Fibroblast of the conjunctiva (primary cell): ENCODE results near the gene GPR78.
A peak's percentile ranks its signal among the peaks of the same experiment; 100 is the strongest.

ENCODE experiments used
- DNase-seq: peaks from one replicate; pipeline ENCODE4 v3.0.0-alpha.2; 2010; ENCODE audit warnings: low read depth

GPR78 gene, protein sequence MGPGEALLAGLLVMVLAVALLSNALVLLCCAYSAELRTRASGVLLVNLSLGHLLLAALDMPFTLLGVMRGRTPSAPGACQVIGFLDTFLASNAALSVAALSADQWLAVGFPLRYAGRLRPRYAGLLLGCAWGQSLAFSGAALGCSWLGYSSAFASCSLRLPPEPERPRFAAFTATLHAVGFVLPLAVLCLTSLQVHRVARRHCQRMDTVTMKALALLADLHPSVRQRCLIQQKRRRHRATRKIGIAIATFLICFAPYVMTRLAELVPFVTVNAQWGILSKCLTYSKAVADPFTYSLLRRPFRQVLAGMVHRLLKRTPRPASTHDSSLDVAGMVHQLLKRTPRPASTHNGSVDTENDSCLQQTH

DNA sequence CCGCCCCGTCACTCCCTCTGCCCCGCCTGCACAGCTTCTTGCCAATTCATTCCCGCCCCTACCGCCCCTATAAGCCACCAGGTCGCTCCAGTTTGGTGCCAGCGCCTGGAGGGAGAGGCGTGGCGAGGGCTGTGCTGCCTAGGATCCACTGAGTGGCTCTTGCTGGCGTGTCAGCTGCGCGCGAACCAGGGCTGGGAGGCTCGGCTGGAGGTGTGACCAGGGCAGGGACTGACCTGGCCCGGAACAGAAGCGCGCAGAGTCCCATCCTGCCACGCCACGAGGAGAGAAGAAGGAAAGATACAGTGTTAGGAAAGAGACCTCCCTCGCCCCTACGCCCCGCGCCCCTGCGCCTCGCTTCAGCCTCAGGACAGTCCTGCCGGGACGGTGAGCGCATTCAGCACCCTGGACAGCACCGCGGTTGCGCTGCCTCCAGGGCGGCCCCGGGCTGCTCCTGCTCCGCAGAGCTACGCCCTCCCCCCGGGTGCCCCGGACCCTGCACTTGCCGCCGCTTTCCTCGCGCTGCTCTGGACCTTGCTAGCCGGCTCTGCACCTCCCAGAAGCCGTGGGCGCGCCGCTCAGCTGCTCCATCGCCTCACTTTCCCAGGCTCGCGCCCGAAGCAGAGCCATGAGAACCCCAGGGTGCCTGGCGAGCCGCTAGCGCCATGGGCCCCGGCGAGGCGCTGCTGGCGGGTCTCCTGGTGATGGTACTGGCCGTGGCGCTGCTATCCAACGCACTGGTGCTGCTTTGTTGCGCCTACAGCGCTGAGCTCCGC, at the start of gene GPR78:
TSS of gene GPR78 (plus strand) at position 72 of the 773 bp plus-strand sequence. CDS start at position 663, 591 bp downstream.
- no peak for DNase-seq

DNA sequence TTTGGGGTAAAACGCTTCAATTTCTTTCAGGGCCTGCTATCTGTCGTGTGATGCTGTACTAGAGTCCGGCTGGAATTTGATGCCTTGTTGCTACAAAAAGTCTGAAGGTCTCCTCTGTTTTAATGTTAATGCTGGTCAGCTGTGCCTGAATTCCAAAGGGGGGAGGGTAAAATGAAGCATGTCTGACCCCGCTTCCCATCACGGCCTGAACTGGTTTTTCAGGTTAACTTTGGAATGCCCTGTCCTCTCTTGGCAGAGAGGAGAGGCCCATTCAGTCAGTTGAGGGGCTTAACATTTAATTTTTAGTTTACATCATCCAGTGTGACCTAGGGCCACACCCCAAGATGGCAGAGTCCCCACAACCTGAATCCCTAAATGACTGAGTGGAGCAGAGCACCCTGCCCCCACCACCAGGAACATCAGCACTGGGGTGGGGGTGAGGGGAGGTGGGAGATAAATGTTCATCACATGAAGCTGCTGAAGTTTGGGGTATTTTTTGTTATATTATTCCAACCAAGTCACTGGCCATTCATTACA, 47.9 kb upstream of the GPR78 start:
- DNase-seq, result no peak

DNA sequence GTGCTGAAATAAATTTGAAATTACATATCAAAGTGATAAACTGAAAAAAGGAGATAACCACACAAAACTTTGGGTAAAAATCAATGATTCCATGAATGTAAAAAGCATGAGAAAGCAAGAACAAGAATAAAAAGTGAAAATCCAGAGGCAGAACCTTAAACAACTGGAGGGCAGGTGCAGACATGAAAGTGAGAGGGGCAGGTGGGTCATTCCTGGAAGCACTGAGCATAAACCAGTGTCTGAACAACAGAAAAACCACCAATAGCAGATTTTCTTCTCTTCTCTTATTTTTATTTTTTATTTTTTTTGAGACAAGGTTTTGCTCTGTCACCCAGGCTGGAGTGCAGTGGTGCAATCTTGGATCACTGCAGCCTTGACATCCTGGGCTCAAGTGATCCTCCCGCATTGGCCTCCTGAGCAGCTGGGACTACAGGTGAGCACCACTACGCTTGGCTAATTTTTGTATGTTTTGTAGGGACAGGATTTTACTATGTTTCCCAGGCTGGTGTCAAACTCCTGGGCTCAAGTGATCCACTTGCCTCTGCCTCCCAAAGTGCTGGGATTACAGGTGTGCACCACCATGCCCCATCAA, 46.8 kb upstream of the GPR78 start:
- no peak for DNase-seq

DNA sequence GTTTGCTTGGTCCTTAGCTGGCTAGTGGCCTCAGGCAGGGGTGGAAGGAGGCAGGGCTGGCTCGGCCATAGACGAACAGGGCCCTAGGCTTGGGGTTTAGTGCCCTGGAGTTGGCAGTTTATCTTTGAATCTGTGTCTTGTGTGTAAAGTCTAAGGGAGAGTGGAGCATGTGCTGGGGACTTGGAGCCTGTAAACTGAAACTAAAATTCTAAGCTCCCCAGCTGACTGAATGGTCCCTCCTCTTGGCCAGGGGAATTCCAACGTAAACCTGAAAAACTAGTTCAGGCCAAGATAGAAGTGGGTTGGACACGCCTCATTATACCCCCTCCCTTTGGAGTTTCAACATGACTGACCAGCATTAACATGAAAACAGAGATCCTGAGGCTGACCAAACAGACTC, 46.1 kb upstream of the GPR78 start:
- peak; percentile 24 for DNase-seq

DNA sequence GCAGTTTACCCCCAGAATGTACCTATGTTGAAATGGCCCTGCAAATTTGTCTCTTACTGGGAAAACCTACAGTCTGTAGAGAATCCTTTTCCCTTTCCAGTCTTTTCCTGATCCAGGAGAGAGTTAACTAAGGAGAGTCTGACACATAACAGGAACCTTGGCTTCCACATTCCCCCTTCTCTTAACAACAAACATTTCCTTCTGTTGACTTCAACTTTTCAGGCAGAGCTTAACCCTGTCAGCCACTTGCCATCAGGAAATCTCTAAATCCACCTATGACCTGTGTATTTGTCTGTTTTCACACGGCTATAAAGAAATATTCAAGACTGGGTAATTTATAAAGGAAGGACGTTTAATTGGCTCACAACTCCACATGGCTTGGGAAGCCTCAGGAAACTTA, 45.6 kb upstream of the GPR78 start:
- no peak for DNase-seq

DNA sequence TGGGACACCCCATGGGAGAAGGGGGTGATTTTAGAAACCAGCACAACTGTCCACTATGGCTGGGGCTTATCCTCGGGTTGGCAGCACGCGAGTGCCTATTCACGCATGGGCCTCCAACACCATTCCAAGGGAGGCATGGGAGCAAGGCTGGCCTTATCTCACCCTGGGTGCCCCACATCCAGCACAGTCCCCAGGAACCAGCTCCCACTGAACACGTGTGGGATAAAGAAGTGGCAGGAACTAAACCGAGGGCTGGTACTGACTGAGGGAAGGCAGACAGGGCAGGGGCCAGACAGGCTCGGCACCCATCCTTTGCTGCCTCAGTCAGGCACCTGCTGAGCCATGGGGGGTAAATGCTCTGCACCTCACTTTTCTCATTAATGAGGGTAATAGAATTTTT, 43.7 kb upstream of the GPR78 start:
- no peak for DNase-seq

DNA sequence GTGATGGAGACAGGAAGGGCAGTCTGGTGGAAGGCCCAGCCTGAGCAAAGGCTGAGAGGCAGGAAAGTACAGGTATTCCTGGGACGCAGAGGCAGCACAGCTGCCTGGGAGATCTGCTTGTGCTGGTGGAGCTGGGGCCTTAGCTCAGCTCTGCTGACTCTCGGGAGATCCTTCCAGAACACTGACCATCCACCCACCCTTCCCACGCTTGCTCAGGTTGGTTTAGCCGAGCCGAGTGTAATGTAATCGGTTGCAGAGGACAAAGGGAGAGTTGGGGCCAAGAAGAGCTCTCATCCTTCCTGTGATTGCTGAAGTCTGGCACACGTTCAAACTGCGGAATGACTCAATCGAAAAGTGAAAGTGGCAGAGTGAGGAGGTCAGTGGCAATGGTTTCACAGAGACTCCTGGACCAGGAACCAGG, 43.1 kb upstream of the GPR78 start:
- DNase-seq, result peak; percentile 81

DNA sequence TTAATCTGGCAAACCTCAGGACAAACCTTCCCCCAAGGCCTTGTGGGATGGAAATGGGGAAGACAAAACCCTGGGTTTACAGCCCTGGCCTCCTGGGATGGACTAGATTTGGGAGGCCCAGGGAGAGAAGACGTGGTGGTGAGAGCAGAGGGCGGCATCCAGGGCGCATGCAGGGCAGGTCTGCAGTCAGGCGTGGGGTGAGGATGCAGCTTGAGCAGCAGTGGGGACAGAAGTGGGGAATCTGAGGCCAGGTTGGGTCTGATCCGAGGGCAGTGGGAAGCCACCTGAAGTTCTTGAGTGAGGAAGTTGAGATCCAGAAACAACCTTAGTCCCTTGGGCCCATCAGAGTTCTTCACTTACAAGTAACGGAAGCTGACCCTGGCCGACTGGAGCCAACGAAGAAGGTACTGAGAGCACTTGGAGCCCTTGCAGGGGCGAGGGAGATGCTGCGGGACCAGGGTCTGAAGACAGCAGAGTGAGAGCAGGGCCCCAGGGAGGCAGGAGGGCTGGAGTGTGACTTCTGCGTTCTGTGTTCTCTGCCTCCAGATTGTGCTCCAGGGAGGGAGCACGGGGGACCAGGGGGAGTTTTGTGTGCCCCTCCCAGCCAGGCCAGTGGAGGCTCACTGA, 42.0 kb upstream of the GPR78 start:
- DNase-seq, result no peak

DNA sequence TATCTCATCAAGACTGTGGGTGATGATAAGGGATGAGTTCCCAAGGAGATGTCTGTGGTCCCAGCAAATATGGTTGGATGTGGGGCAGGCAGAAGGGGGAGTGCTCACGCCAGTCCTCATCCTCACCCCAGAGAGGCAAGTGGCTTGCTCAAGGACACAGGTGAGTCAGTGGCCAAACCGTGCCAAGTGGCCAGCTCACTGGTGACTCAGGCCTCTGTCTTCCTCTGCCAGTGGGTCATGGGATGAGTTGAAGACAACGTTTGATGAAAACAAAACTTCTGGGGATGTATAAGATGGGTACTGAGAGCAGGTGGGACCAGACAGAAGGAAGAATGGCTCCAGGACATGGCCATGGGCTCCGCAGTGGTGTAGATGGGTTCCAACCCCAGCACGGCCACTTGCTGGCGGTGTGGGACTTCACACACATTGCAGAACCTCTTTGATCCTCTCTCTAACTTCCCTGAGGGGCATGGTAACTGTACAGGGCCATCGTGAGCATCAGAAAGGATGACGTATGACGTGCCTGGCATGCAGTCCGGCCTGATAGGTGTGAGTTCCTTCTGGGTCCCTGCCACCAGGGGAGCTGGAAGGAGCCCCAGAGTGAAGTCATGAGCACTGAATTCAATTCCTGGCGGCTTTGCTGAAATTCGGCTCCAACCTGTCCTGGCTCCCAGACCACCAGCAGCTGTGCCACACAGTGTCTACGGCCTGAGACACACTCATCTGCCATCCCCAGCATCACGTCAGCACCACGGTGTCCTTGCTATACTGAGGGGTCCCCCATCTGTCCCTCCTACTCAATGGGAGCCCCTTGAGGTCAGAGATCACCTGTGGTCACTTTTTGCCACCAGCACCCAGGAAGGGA, 41.3 kb upstream of the GPR78 start:
- peak; percentile 12 for DNase-seq

DNA sequence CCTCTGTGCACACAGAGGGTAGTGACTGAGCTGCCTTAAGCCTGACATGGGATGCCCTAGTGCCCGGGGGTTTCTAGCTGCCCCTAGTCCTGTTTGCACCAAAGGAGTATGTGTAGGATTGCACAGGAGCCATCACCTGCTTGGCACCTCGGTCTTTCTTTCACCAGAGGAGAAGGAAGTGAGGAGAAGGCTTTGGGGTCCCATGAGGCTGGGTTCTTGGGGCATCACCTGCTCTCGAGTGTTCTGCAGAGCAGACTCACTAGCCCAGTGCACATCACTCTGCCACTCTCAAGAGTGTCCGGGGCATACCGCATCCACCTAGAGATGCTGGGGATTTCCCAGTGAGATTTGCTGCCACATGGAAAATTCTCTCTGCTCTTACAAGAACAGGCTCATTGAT, 40.5 kb upstream of the GPR78 start:
- no peak for DNase-seq

DNA sequence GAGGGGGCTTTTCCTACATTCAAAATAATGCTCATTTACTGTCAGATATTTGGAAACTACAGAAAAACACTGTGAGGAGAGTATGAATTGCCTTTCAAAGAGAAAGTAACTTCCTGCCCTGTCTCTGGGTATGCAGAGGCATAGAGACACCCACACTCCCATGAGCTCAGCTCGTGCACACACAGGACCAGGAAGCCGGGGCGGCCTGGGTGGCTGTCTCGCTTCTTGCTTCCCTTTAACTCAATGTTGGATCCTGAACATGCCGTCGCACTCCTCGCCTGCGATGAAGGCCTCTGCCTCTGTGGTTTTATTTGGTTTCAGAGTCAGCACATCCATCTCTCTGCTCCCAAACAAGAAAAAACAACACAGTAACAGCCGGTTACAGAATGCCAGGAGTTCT, 40.1 kb upstream of the GPR78 start:
- no peak for DNase-seq

DNA sequence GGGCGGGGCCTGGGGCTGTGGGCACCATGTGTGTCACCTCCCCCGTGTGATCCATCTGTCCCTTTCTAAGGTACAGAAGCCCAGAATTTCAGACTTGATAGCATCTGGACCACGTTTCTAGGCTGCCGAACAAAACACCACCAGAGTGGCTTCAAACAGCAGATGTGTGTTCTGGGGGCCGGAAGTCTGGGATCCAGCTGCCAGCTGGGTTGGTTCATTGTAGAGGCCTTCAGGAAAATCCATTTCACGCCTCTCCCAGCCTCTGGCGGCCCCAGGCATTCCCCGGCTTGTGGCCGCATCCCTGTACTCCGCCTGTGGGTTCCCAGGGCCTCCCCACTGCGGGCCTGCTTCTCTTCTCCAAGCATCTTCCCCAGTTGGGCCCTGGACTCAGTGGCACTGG, 39.6 kb upstream of the GPR78 start:
- no peak for DNase-seq

DNA sequence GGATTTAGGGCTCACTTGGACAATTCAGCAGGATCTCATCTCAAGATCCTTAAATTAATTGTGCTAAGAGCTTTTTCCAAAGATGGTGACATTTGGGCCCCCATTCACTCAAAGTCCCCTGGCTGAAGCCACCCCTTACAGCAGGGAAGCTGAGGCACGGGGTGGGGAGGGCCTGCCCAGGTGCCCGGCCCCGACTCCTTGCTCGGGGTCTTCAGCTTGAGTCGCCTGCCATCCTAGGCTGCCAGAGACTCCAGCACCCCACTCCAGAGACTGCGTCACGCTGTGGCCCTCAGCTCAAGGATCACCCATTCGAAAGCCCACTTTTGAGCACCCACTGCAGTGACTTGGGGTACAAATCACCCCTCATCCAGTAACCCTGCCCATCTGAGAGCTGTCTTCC, 39.2 kb upstream of the GPR78 start:
- DNase-seq, result no peak

DNA sequence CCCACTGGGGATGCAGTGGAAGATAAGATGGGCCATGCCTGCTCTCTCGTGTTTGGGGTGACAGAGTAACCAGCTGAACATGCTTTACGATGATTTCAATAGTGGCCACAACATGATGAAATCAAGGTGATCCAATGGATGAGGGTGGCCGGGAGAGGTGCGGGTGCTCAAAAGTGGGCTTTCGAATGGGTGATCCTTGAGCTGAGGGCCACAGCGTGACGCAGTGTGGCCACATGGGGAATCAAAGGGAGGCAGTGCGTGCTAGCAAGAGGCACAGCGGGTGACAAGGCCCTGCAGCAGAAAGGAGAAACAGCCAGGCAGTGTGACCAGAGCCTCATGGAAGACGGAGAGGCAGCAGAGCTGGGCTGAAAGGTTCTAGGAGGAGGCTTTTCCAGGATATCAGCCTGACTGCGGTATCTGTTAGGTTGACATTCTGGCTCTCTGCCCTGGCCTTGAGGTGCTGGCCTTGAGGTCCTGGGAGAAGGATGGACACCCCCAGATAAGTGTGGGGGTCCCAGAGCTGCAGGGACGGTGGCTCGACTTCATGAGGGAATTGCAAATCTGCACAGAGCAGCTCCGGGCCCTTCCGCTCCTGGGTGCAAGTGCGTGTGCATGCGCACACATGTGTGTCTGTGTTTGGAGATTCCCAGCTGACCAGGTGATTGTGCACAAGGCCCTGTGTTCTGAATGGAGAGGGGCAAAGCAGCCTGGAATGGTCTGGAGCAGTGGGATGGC, 38.0 kb upstream of the GPR78 start:
- DNase-seq, result no peak

DNA sequence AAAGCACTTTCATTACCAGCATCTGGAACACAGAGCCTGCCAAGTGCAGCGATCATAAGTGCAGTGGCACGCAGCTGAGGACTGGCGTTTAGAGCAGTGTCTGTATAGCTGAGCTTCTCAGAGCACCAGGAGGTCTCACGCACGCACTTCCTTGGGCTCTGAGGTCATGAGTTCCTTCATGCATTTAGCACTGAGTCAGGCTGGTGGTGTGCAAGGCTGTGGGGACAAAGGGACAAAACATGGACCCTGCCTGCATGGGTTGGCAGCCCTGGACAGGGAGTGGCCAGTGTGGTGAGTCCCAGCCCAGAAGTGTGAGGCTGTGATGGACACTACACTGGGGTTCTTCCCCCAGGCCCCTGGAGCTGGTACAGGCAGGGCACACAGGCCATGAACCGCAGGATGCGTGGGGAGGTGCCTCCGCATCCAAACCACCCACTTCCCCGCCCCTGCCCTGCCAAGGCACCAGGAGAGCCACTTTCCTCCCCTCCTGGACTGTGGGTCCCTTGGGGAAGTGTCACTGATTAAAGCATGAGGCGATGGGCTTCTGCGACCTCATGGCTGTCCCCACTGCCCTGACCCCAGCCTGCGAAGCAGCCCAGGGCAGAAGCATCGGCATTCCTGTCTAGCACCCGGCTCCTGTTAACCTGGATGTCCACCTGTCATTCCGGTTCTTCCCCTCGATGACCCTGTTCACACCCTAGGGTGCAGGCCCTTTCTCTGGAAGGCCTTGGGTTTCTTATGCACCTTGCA, 37.2 kb upstream of the GPR78 start:
- DNase-seq, result no peak

DNA sequence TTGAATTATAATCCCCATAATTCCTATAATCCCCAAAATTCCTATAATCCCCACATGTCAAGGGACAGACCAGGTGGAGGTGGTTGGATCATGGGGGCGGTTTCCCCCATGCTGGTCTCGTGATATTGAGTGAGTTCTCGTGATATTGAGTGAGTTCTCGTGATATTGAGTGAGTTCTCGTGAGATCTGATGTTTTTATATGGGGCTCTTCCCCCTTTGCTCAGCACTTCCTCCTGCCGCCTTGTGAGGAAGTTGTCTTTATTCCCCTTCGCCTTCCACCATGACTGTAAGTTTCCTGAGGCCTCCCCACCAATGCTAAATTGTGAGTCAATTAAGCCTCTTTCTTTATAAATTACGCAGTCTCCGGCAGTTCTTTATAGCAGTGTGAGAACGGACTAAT, 36.6 kb upstream of the GPR78 start:
- no peak for DNase-seq

DNA sequence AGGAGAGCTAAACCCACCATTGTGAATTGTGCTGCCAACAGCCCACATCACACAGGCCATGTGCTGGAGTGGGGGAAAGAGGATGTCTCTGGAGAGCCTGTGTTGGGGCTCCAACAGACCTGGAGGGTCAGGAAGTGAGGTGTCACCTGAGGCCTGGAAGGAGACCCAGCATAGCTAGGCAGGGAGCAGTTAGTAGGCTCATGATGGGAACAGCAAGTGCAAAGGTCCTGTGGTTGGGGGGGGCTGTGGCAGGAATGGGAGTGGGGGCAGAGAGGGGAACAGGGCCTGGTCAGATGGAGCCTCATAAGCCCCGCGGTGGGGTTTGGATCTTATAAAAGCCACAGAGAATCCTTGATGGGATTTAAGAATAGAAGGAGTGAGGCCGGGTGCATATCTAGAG, 35.9 kb upstream of the GPR78 start:
- no peak for DNase-seq

DNA sequence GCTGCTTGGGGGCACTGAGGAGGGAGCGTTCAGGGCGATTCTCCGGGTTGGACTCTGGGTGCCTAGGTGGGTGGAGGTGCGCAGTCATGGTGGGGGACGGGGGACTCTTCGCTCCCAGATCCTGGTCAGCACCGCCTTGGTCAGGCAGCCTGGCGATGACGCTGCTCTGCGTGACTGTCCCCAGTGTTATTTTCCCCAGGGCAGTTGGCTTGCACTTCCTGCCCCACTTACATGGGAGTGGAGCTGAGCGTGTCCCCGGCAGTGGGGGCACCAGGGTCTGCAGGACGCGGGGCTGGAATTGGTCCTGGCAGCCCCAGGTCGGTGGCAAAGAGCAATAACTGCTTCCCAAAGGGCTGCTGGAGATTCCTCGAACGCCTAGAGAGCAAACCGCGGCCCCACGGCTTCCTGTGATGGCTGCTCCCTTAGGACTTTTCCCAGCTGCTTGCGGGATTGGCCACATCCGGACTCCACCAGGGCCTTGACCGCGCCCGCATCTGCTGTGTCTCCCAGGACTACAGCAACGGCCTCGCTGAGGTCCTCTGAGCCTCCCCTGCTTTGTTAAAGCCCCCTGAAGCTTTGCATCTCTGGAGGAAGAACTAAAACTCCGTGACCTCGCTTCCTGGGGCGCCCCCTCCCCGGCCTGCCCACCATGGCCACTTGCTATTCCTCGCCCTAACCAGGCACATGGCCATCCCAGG, 35.3 kb upstream of the GPR78 start:
- DNase-seq, result no peak

DNA sequence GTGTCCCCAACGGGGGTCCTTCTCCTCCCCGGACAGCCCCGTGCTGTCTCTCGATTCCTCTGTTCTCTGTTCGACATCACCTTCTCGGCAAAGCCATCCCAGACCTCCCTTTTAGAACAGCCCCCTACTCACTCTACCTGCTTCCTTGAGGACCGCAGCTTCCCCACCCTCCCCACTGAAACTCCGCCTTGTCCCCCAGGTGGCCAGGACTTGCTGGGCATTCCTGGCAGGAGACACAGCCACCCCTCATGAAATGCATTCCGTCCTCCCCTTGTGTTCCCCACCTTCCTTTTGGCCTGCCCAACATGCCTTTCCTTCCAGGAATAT, 34.8 kb upstream of the GPR78 start:
- DNase-seq, result no peak

DNA sequence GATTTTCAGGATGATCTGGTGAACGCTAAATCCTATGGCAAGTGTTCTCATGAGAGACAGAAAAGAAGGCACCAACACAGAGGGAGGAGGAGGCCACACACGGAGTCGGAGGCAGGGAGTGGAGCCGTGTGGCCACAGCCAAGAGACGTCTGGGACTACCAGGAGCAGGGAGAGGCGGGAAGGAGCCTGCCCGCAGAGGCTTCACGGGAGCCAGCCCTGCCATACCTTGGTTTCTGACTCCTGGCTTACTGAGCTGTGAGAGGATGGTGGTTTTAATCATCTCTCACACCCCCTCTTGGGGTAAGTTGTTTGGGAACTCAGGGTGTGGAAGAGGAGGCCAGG, 33.5 kb upstream of the GPR78 start:
- DNase-seq, result no peak
